Fibroblast of skin of right biceps (primary cell): ENCODE data around the gene SPTLC1.
A peak's percentile ranks its signal among the peaks of the same experiment; 100 is the strongest.
"Not testable (repeated sequence)": the region's sequence is repeated elsewhere in the genome, so short reads cannot be mapped to it uniquely, and the experiment has no call there.

Source experiments
- DNase-seq: peaks from one replicate; pipeline ENCODE4 v3.0.0-alpha.2; 2013

The SPTLC1 gene

DNA sequence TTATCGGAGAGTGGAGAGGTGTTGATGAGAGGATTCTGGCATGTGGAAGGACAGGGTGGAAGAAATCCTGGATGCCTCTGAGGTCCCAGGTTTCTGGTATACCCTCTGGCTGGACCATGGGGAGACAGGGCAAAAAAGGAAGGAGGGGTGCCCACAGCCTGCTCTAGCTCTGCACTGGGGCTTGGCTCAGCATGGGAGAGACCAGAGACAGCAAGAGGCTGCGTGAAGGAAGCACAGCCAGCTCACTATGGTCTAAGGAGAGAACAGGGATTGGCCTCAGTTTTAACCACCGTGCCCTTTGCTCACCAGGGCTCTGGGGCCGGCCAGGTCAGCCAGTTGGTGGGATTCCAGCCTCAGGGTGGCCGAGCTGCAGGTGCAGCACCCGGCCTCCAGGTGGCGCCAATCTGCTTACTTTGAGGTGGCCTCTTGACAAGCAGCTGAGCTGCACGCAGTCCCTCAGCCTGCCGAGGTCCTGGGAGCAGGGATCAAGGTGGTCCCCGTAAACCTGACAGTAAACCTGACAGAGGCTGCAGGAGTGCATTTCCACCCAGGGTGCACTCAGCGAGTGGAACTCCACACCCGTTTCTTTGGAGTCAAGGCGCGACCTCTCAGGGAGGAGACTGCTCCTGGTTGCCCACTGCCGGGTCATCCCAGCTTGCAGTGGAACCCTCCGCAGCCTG, 25.0 kb upstream of the SPTLC1 start:
- peak; percentile 63 for DNase-seq

DNA sequence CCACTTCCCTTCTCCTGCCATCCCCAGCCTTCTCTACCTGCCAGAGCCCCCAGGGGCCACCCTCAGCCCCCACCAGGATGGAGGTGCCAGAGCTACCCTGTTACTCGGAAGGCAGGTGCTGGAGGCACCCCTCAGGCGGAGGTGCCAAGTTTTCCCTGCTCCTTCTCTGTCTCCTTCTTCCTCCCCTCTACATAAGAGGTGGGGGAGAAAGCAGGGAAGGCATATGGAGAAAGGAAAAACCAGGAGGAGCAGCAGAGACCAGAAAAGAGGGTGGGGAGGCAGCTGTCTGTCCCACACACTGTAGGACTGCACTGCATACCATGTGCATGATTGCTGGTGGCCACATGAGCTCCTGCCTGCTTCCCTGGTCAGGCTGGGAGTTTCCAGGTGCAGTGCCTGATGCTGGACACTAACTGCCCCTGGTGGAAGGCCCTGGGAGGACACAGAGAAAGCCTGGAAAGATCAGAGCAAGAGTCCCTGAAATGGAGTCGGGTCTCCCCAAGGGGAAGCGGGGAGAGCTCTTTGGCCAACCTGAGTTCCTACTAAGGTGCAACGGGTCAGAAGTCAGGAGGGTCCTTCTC, 23.8 kb upstream of the SPTLC1 start:
- DNase-seq = peak; percentile 10

DNA sequence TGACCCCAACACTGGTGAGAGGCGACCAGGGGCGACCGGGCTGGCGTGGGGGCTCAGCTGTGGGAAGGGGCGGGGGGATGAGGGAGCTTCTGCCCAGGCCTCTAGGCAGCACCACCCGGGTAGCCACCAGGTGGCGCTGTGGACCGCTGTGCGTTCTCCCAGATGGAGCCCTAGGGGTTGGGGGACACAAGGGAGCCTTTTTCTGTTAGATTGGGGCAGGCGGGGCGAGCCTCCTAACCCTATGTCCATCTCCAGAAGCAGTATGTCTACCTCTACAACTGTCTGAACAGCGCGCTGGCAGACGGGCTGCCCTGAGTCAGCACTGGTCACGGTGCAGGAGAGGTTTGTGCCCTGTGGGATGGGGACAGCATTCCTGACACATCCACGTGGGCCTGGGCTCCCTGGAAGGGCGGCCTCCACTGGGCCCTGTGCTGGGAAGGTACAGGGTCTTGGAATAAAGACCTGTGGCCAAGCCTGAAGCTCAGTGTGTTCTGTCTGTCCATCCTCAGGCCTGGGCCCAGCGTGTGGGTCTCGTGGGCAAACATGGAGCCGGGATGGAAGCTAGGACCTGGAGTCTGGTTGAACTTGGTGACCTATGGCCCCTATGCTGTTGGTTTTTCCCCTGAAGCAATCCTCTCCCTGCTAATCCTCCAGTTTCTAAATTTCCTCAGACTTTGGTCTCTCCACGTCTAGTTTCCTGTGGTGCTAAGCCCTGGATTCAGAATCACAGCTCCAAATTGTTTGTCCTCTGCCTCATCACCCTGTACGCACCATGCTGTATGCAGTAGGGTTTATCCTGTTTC, 23.1 kb upstream of the SPTLC1 start:
- peak; percentile 54 for DNase-seq

DNA sequence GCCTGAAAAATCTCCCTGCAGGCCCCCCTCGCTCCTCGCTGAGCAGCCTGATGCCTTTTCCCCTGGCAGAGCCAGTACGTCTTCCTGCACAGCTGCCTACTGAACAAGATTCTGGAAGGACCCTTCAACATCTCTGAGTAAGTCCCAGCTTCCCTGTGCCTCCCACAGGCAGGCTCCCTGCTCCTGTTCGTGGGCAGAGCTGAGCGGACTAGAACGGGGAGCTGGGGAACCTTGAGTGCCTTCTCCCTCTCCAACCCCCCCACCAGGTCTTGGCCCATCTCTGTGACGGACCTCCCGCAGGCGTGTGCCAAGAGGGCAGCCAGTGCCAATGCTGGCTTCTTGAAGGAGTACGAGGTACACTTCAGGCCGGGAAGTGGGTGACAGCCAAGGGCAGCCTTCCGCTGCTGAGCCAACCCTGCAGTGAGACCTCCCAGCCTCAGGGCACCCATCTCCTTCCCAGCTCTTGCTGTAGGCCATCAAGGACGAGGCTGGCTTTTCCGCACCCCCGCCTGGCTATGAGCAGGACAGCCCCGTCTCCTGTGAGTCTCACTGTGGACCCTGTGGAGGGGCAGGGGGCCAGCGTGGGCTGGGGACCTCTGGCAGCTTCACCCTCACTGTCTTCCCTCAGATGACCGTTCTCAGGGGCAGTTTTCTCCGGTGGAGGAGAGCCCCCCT, 21.1 kb upstream of the SPTLC1 start:
- no peak for DNase-seq

DNA sequence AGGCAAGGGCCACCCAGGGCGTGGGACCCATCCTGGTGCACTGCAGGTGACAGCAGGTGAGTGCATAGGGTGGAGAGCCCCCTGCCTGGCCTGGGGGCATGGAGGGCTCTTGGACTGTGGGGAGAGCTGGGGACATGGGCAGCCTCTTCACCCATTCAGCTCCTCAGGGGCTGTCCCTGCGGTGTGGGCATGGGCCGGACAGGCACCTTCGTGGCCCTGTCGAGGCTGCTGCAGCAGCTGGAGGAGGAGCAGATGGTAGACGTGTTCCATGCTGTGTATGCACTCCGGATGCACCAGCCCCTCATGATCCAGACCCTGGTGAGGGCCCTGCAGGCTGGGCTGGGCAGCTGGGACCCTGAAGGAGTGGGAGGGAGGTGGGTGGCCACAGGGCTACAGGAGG, 20.4 kb upstream of the SPTLC1 start:
- DNase-seq = no peak

DNA sequence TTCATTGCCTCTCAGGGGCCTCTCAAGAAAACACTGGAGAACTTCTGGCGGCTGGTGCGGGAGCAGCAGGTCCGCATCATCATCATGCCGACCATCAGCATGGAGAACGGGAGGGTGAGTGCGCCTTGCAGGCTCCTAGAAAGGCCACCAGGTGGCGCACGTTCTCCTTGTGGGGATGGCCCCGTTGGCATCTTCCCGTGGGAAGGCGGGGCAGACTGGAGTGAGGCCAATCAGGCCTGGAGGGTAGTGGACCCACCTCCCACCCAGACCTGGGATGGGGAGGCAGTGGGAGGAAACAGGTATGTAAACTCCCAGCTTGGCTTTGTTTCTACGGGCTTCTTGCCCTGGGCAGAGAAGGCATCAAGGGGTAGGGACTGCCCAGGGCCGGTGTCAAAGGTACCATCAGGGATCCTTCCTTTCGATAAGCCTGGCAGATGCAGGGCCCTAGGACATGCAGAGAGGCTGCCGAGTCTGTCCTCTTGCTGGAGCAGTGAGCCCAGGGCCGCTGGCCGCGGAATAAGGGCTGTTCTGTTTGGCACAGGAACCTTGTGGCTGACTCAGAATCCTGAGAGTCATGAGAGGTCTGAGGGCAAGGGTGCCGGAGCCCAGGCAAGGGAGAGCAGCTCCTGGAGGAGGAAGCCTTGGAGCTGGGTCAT, 18.9 kb upstream of the SPTLC1 start:
- peak; percentile 75 for DNase-seq

DNA sequence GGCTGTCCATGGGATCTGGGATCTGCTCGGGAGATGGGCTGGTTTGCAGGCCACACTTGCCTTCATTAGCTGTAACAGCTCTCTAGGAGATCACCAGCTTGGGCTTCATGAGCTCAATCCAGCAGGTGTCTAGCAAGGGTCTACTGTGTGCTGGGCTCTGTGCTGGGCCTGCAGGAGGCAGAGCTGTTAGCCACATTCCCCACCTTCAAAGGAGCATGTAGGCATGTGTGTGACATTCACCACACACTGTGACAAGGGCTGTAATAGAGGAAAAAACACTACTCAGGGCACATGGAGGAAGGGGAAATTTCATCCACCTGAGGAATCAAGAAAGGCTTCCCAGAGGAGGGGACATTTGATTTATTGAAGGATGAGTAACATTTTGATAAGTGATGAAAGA, 17.7 kb upstream of the SPTLC1 start:
- not testable (repeated sequence) for DNase-seq

DNA sequence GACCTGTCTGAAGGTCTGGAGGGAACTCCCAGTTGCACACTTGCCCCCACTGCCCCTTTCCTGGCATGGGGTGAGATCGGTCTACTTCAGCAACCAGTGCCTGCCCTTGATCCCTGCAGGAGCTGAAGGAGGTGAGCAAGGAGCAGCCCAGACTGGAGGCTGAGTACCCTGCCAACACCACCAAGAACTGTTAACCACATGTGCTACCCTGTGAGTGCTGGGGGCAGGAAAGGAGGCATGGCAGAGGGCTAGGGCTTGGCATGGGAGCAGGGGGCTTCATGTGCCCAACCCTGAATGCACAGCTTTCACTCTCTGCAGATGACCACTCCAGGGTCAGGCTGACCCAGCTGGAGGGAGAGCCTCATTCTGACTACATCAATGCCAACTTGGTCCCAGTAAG, 17.3 kb upstream of the SPTLC1 start:
- no peak for DNase-seq

DNA sequence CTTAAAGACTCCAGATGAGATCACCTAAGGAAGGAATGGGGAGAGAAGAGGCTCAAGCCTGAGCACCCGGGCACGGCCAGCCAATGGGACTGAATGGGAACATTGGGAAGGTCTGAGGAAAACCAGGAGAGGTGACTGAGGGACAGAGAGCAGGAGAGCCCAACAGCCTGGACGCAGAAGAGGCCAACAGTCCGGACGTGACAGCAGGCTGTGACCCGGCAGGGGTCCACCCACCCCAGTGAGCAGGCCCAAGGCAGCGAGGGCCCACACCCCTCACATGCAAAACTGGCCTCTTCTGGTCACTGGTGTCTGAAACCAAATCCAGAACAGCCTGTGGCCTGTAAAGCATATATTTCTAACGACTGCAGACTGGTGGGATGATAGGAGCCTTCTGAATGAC, 7.6 kb upstream of the SPTLC1 start:
- no peak for DNase-seq

DNA sequence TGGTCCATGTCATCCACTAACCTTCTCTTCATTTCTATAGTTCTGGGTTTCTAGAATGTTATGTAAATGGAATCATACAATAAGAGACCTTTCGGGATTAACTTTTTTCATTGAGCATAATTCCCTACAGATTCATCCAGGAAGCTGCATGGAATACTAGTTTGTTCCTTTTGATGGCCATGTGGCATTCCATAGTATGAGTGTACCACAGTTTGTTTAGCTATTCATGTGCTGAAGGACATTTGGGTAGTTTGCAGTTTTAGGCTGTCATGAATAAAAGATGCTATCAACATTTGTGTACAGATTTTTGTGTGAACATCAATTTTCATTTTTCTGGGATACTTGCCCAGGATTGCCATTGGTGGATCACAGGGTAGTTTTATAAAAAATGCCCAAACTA, 6.8 kb upstream of the SPTLC1 start:
- peak; percentile 16 for DNase-seq

DNA sequence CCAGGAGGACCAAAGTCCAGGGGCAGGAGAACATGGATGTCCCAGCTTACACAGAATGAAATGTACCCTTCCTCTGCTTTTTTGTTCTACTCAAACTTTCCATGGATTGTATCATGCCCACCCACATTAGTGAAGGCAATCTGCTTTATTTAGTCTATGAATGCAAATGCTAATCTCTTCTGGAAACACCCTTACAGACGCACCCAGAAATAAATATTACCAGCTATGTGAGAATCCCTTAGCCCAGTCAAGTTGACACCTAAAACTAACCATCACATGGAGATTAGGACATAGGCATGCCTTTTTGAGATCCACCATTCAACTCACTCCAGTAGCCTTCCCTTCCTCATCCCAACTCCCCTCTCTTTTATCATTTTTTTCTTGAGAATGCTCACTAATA, 6.1 kb upstream of the SPTLC1 start:
- DNase-seq = no peak

DNA sequence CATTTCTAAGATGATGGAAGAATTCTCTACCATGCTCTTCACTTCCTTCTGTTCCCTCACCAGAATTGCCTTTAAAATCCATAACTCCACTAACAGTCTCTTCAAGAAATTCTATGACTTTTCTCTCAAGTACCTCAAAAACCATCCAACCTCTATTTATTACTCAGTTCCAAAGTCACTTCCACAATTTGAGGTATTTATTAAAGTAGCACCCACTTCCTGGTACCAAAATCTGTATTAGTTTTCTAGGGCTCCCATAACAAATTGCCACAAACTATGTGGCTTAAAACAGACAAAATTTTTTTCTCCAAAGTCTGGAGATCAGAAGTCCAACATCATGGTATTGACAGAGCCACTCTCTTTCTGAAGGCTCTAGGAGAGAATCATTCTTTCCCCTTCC, 4.9 kb upstream of the SPTLC1 start:
- no peak for DNase-seq

DNA sequence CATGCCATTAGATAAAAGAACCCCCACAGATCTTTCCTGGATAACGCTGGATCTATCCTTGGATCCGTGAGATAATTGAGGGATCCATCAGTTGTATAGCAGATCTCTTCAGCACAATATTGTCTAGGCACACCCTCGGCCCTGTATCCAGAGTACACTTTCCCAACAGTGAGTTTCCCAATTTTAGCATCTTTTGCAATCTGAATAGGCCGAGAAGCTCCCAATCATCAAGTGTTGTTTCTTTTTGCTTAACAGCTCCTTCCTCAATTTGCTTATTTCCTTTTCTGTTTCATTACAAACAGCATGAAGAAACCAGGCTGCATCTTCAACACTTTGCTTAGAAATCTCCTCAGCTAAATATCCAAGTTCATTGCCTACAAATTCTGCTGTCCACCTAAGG, 4.4 kb upstream of the SPTLC1 start:
- DNase-seq = no peak

DNA sequence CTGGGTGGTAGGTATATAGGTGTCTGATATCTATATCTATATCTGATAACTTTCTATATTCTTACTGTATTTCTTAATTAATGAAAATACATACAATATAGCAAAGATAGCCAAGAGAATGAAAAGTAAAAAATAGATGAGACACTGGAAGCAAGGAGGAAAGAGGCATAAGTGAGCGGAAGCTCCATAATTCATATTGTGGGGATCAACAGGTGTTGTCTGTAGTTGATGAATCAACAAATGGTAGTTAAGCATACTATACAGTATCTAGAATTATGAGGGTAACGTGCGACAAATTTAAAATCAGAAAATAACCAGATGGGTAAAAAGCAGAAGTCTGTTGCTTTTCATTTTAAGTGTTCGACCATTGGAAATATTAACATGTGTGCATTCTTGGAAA, 7.1 kb downstream of the SPTLC1 start:
- no peak for DNase-seq

DNA sequence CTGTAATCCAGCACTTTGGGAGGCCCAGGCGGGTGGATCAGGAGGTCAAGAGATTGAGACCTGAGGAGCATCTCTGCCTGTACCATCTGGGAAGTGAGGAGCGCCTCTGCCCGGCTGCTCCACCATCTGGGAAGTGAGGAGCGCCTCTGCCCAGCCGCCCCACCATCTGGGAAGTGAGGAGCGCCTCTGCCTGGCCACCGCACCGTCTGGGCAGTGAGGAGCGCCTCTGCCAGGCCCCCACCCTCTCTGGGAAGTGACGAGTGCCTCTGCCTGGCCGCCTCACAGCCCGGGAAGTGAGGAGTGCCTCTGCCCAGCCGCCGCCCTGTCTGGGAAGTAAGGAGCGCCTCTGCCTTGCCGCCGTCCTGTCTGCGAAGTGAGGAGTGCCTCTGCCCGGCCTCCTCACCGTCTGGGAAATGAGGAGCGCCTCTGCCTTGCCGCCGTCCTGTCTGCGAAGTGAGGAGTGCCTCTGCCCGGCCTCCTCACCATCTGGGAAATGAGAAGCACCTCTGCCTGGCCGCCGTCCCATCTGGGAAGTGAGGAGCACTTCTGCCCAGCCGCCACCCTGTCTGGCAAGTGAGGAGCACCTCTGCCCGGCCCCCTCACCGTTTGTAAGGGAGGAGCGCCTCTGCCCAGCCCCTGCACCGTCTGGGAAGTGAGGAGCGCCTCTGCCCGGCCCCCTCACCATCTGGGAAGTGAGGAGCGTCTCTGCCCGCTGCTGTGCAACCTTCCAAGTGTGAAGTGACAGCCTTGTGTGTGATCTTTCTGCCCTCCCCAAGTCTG, 9.6 kb downstream of the SPTLC1 start:
- not testable (repeated sequence) for DNase-seq

DNA sequence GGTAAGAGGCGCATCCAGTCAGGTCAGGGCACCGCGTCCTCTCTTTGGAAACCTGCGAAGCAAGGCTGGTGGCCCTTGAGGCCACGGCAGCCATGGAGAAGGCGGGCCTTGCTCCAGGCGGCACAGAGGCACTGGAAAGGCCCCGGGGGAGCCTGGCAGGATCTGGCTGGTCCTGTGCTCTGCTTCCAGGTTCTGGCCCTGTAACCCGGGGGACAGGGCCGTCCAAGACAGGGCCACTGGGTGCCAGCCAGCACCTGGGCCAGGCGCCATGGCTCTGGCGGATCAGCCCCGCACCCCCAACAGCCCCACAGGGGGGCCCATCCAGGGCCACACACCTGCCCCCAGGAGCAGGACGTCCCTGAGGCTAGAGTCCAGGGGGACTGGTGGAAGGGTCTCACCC, 11.6 kb downstream of the SPTLC1 start:
- not testable (repeated sequence) for DNase-seq

DNA sequence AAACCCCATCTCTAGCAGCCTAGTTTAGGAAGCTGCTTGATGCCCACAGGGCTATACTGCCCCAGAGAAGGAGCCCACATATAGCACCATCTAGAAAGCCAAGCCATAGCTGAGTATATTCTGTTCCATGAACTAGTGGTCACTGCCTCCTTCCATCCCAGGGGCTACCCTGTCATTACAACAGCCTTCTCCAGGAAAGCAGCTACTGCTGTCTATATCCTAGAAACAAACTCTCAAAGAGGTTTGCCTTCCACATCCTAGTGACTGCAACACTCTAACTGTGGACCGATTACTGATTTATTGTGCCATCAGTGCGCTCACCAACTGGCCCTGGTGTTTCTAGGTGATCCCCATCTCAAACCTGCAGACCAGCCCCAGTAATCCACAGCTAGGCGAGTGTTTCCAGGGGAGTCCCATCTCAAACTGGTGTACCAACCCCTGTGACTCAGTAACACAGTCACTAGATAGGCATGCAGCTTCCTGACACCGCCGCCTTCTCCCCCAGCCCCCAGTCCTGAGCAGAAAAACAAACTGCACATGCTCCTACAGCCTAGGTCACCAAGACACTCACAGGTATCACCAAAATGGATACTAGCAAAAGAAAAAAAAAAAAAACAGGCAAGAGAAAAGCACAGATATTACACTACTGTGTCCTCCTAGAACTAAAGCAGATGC, 14.8 kb downstream of the SPTLC1 start:
- peak; percentile 85 for DNase-seq

DNA sequence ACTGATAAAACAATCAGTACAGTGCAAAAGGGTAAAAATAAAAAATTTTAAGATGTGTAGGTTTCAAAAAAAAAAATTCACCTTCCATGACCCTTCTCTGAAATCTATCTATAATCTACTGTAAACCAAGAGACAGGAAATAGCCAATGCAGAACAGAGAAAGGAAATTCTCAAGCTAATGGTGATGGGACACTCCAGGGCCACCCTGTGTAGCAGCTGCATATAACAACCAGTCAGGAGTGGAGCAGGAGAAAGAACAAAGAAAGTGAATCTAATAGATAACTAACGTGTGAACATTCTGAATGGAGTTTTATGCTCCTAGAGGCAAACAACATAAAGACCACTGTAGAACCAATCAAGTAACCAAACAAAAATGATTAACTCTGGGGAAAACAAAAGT, 16.6 kb downstream of the SPTLC1 start:
- DNase-seq = no peak

DNA sequence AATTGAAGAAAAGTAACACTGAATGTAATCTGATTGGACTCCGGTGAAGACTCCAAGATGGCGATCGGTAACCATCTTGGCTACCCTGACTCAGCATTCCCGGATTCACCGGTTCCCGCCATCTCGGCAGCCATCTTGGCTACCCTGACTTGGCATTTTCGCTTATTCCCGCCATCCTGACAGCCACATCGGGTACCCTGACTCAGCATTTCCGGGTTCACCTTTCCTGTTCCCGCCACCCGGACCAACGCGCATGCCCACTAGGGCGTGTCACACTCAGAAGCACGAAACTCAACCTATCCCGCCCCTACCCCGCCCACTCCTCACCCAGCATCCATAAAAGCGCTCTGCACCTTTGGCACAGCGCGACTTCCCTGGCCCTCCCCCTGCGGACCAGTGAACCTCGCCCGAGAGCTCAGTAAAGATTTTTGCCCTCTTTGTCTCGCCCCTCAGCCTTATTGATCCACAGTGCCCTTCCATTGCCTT, 17.2 kb downstream of the SPTLC1 start:
- peak; percentile 57 for DNase-seq

DNA sequence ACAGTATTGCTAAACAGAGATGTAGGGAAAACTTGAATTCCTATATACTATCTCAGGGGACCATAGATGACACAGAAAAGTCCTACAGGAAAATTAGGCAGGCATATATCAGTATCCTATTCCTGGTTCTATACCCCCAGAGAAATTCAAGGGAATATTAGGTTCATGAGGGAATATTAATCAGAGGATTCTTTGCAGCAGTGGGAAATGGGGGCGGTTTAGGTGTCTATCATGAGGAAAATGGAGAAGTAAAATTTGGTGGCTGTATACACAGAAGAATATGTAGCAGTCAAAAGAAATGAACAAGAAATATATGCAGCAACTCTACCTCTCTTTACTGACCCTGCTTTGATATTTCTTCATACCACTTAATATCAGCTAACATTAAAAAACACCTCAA, 20.0 kb downstream of the SPTLC1 start:
- DNase-seq = no peak

DNA sequence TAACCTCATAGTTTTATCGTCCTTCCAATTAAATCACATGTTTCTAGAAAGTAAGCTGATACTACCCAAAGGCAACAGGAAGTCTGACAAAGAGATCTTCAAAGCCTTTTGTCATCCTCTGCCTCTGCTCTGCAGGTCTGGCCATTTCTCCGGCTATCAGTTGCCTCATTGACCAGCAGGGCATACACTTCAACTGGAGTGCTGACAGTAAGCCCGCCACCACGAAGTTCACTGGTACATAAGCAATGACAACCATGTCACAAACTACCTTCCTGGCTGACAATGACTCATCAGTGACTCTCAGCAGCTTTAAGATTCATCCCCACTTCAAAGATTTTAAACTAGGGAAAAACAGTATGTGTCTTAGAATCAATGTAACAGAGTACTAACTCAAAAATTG, 20.6 kb downstream of the SPTLC1 start:
- peak; percentile 31 for DNase-seq

DNA sequence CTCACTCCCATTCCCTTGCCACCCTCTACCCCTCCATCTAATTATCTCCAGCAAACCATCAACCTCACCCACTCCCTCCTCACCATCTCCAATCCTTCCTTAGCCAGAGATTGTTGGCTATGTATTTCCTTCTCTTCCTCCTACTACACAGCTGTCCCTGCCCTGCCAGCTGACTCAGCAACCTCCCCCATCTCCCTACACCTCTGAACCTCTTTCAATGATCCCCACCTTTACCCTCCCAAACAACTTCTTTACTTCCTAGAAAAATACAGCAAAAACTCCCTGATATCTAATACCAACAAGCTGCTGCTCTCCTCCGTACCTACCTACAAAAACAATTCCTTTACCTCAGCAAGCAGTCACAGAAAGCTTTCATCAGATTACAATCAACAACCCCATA, 37.3 kb downstream of the SPTLC1 start:
- DNase-seq = no peak
